Glutamatergic neuron (in vitro differentiated cells): ENCODE measurements around the gene FARS2. TPM values are rescaled to one million over a fixed set of nuclear protein-coding genes. Genes with fewer than 3 reads are reported as not detected.
A peak's percentile ranks its signal among the peaks of the same experiment; 100 is the strongest.

ENCODE experiments used
- DNase-seq: peaks from one replicate; pipeline ENCODE4 v3.0.0; 2022
- H3K27ac Mint-ChIP-seq: one replicate; pipeline ENCODE4 v1.8.0; 2020; ENCODE audit warnings: mild to moderate bottlenecking, mixed read lengths, inconsistent platforms; ENCODE audit not compliant: unreplicated experiment
- H3K27me3 Mint-ChIP-seq: one replicate; pipeline ENCODE4 v1.8.0; 2020; ENCODE audit warnings: mild to moderate bottlenecking, moderate library complexity, mixed read lengths, inconsistent platforms; ENCODE audit not compliant: unreplicated experiment
- H3K36me3 Mint-ChIP-seq: one replicate; pipeline ENCODE4 v1.8.0; 2020; ENCODE audit warnings: mild to moderate bottlenecking, mixed read lengths, inconsistent platforms; ENCODE audit not compliant: unreplicated experiment
- H3K4me1 Mint-ChIP-seq: one replicate; pipeline ENCODE4 v1.8.0; 2020; ENCODE audit warnings: mild to moderate bottlenecking, low read depth, mixed read lengths, inconsistent platforms; ENCODE audit not compliant: unreplicated experiment
- H3K4me3 Mint-ChIP-seq: one replicate; pipeline ENCODE4 v1.8.0; 2020; ENCODE audit warnings: mild to moderate bottlenecking, mixed read lengths, inconsistent platforms; ENCODE audit not compliant: unreplicated experiment
- H3K9me3 Mint-ChIP-seq: one replicate; pipeline ENCODE4 v1.8.0; 2020; ENCODE audit warnings: mild to moderate bottlenecking, moderate library complexity, mixed read lengths, inconsistent platforms; ENCODE audit not compliant: unreplicated experiment
- CTCF ChIP-seq: fragments of 200-600 bp; sonication (generic); IDR thresholded peaks from one replicate; pipeline ENCODE4 v1.5.0; 2021; ENCODE audit not compliant: partially characterized antibody, unreplicated experiment
- total RNA-seq: library from RNA; stranded (reverse); fragmentation: NEBNext Ultra II Directional; extraction: Animal tissue kit (Norgen Biotek cat#: 25700); gene quantifications from one replicate; pipeline ENCODE4 v1.2.1, GENCODE V29; 2021; ENCODE audit not compliant: unreplicated experiment

FARS2 gene
- total RNA-seq, 1 donor from 2014 or later, result 14.2 TPM

GRCh38 chr6:5771759-5772390, 510.6 kb downstream of the FARS2 start:
- H3K9me3 Mint-ChIP-seq, result peaks cover 17% of the 10 kb centered on the region
- H3K4me1 Mint-ChIP-seq, result peaks cover 31% of the 10 kb centered on the region
- H3K4me3 Mint-ChIP-seq, result no peak overlapping the region
- H3K27me3 Mint-ChIP-seq, result peaks cover 12% of the 10 kb centered on the region
- peak; percentile 41 for DNase-seq
- peak overlapping the region; percentile 55 for H3K27ac Mint-ChIP-seq
- H3K36me3 Mint-ChIP-seq, result peaks cover 26% of the 10 kb centered on the region
- TF ChIP-seq CTCF, result no peak

- H3K27me3 Mint-ChIP-seq, result peaks cover 12% of the 10 kb centered on the region
- peaks cover 21% of the 10 kb centered on the region for H3K36me3 Mint-ChIP-seq
- peaks cover 36% of the 10 kb centered on the region for H3K4me1 Mint-ChIP-seq
- H3K4me3 Mint-ChIP-seq, result no peak overlapping the region
- no peak for DNase-seq
- peaks cover 16% of the 10 kb centered on the region for H3K9me3 Mint-ChIP-seq
- no peak for TF ChIP-seq CTCF
- H3K27ac Mint-ChIP-seq, result peak overlapping the region; percentile 55
Measured at GRCh38 chr6:5772408-5773120, 511.3 kb downstream of the FARS2 start.

GRCh38 chr6:5776104-5776503, 514.8 kb downstream of the FARS2 start:
- Mint-ChIP-seq H3K4me3 (no peak overlapping the region), H3K36me3 (peaks cover 6% of the 10 kb centered on the region), H3K27ac (peak overlapping the region; percentile 89), H3K4me1 (peaks cover 43% of the 10 kb centered on the region), H3K27me3 (peaks cover 12% of the 10 kb centered on the region), H3K9me3 (peaks cover 16% of the 10 kb centered on the region)
- no peak for TF ChIP-seq CTCF
- no peak for DNase-seq

- Mint-ChIP-seq H3K4me3 (peak overlapping the region; percentile 15), H3K27me3 (peaks cover 12% of the 10 kb centered on the region), H3K4me1 (peaks cover 40% of the 10 kb centered on the region), H3K9me3 (peaks cover 13% of the 10 kb centered on the region), H3K36me3 (peaks cover 4% of the 10 kb centered on the region), H3K27ac (peak overlapping the region; percentile 89)
- DNase-seq, result no peak
- no peak for TF ChIP-seq CTCF
Measured at GRCh38 chr6:5776706-5777390, 515.5 kb downstream of the FARS2 start.
